H9 (cell line): ENCODE measurements around the gene SDC3. TPM values are rescaled to one million over a fixed set of nuclear protein-coding genes. Genes with fewer than 3 reads are reported as not detected.
A peak's percentile ranks its signal among the peaks of the same experiment; 100 is the strongest.

Source experiments
- DNase-seq: peaks from one replicate; pipeline ENCODE4 v3.0.0-alpha.2; 2017
- H2AFZ ChIP-seq: one replicate; pipeline ENCODE4 v1.6.1; 2013; ENCODE audit warnings: mild to moderate bottlenecking, low read length, control low read depth, moderate library complexity
- H2AK5ac ChIP-seq: 2 replicates; pipeline ENCODE4 v1.6.1; 2013; ENCODE audit warnings: low read length, control low read depth, mixed read lengths; ENCODE audit not compliant: insufficient read length
- H2BK120ac ChIP-seq: one replicate; pipeline ENCODE4 v1.6.1; 2013; ENCODE audit warnings: low read depth, mild to moderate bottlenecking, low read length, control low read depth, inconsistent platforms; ENCODE audit not compliant: poor library complexity, severe bottlenecking
- H2BK12ac ChIP-seq: 2 replicates; pipeline ENCODE4 v1.6.1; 2013; ENCODE audit warnings: low read length, control low read depth, mixed read lengths, low read depth; ENCODE audit not compliant: insufficient read length
- H2BK15ac ChIP-seq: 2 replicates; pipeline ENCODE4 v1.6.1; 2013; ENCODE audit warnings: low read depth, low read length, control low read depth
- H2BK20ac ChIP-seq: one replicate; pipeline ENCODE4 v1.6.1; 2013; ENCODE audit warnings: low read depth, mild to moderate bottlenecking, low read length, control low read depth, inconsistent platforms; ENCODE audit not compliant: poor library complexity, severe bottlenecking
- H2BK5ac ChIP-seq: 2 replicates; pipeline ENCODE4 v1.6.1; 2013; ENCODE audit warnings: low read length, control low read depth, mixed read lengths; ENCODE audit not compliant: insufficient read length
- H3K14ac ChIP-seq: 2 replicates; pipeline ENCODE4 v1.6.1; 2013; ENCODE audit warnings: low read length, control low read depth; ENCODE audit not compliant: insufficient read depth
- H3K18ac ChIP-seq: 2 replicates; pipeline ENCODE4 v1.6.1; 2013; ENCODE audit warnings: low read depth, mild to moderate bottlenecking, mixed read lengths, low read length, control low read depth; ENCODE audit not compliant: insufficient read length
- H3K23ac ChIP-seq: 2 replicates; pipeline ENCODE4 v1.6.1; 2013; ENCODE audit warnings: low read length, control low read depth, mixed read lengths, low read depth; ENCODE audit not compliant: insufficient read length
- H3K23me2 ChIP-seq: 2 replicates; pipeline ENCODE4 v1.6.1; 2013; ENCODE audit warnings: low read depth, mild to moderate bottlenecking, mixed read lengths, low read length, control low read depth; ENCODE audit not compliant: insufficient read length, poor library complexity, severe bottlenecking
- H3K27ac ChIP-seq: 2 replicates; pipeline ENCODE4 v1.5.1; 2013; ENCODE audit warnings: low read length, control low read depth, mixed read lengths, low read depth; ENCODE audit not compliant: insufficient read length
- H3K27me3 ChIP-seq: 2 replicates; pipeline ENCODE4 v1.6.1; 2013; ENCODE audit warnings: low read length, control low read depth, inconsistent platforms; ENCODE audit not compliant: insufficient read depth
- H3K4ac ChIP-seq: 2 replicates; pipeline ENCODE4 v1.6.1; 2013; ENCODE audit warnings: low read depth, mild to moderate bottlenecking, control low read depth, inconsistent platforms, low read length, moderate library complexity
- H3K4me1 ChIP-seq: 2 replicates; pipeline ENCODE4 v1.6.1; 2013; ENCODE audit warnings: low read length, control low read depth, inconsistent platforms; ENCODE audit not compliant: insufficient read depth
- H3K4me2 ChIP-seq: 2 replicates; pipeline ENCODE4 v1.6.1; 2013; ENCODE audit warnings: low read length, control low read depth, mixed read lengths; ENCODE audit not compliant: insufficient read length, insufficient read depth
- H3K56ac ChIP-seq: 2 replicates; pipeline ENCODE4 v1.6.1; 2013; ENCODE audit warnings: low read depth, mild to moderate bottlenecking, mixed read lengths, low read length, control low read depth; ENCODE audit not compliant: insufficient read length
- H3K79me1 ChIP-seq: 2 replicates; pipeline ENCODE4 v1.6.1; 2013; ENCODE audit warnings: low read depth, mild to moderate bottlenecking, moderate library complexity, low read length, control low read depth, inconsistent platforms; ENCODE audit not compliant: insufficient read depth, poor library complexity, severe bottlenecking
- H3K79me2 ChIP-seq: 2 replicates; pipeline ENCODE4 v1.6.1; 2013; ENCODE audit warnings: low read length, control low read depth, inconsistent platforms; ENCODE audit not compliant: insufficient read depth
- H3K9ac ChIP-seq: 2 replicates; pipeline ENCODE4 v1.6.1; 2013; ENCODE audit warnings: low read length, control low read depth, mixed read lengths; ENCODE audit not compliant: insufficient read length; ENCODE audit errors: extremely low read depth
- H3K9me3 ChIP-seq: one replicate; pipeline ENCODE4 v1.6.1; 2013; ENCODE audit warnings: low read depth, low read length, inconsistent platforms; ENCODE audit not compliant: control insufficient read depth
- H3T11ph ChIP-seq: one replicate; pipeline ENCODE4 v1.6.1; 2013; ENCODE audit warnings: mild to moderate bottlenecking, low read length, control low read depth, inconsistent platforms
- H4K20me1 ChIP-seq: one replicate; pipeline ENCODE4 v1.6.1; 2013; ENCODE audit not compliant: control insufficient read depth, insufficient read length, insufficient read depth
- H4K5ac ChIP-seq: 2 replicates; pipeline ENCODE4 v1.6.1; 2013; ENCODE audit warnings: low read depth, mild to moderate bottlenecking, mixed read lengths, low read length, control low read depth; ENCODE audit not compliant: insufficient read length
- H4K8ac ChIP-seq: replicated peaks from 2 replicates; pipeline ENCODE4 v1.6.1; 2013; ENCODE audit warnings: low read length, control low read depth, mixed read lengths, low read depth; ENCODE audit not compliant: insufficient read length
- H4K91ac ChIP-seq: 2 replicates; pipeline ENCODE4 v1.6.1; 2013; ENCODE audit warnings: low read depth, mild to moderate bottlenecking, moderate library complexity, mixed read lengths, low read length, control low read depth; ENCODE audit not compliant: insufficient read length
- H3K27ac Mint-ChIP-seq, 3 experiments: 2 replicates in 2 of 3; 3 replicates in 1 of 3; pipeline ENCODE4 v1.8.0; 2020 to 2021; ENCODE audit warnings: mixed read lengths in 3 of 3, mild to moderate bottlenecking in 1 of 3, moderate library complexity in 1 of 3
- H3K27me3 Mint-ChIP-seq: 2 replicates; pipeline ENCODE4 v1.8.0; 2021; ENCODE audit warnings: low read depth, mild to moderate bottlenecking, moderate library complexity, mixed read lengths
- H3K36me3 Mint-ChIP-seq, 3 experiments: 2 replicates in 2 of 3; 3 replicates in 1 of 3; pipeline ENCODE4 v1.8.0; 2020 to 2021; ENCODE audit warnings: low read depth in 3 of 3, mixed read lengths in 3 of 3; ENCODE audit not compliant: insufficient read depth in 1 of 3
- H3K4me1 Mint-ChIP-seq, 2 experiments: 2 replicates each; pipeline ENCODE4 v1.8.0; 2020; ENCODE audit warnings: mixed read lengths in 2 of 2
- H3K4me3 Mint-ChIP-seq, 2 experiments: 2 replicates in 1 of 2; 3 replicates in 1 of 2; pipeline ENCODE4 v1.8.0; 2020 to 2021; ENCODE audit warnings: mild to moderate bottlenecking in 2 of 2, mixed read lengths in 2 of 2, moderate library complexity in 1 of 2
- H3K9me3 Mint-ChIP-seq, 2 experiments: 2 replicates in 1 of 2; 3 replicates in 1 of 2; pipeline ENCODE4 v1.8.0; 2020; ENCODE audit warnings: mild to moderate bottlenecking in 2 of 2, mixed read lengths in 2 of 2, moderate library complexity in 1 of 2
- CTCF ChIP-seq: fragments of 200-600 bp; sonication (generic); conservative IDR thresholded peaks from 3 replicates; pipeline ENCODE4 v1.8.0; 2021; ENCODE audit warnings: antibody characterized with exemption, mild to moderate bottlenecking
- WGBS: extraction: QIAGEN DNeasy Blood & Tissue Kit; methylation state at CpG from one replicate; pipeline ENCODE4 v1.1.7; 2013; ENCODE audit warnings: missing lambda C conversion rate, low lambda C conversion rate, mixed read lengths; ENCODE audit not compliant: insufficient read length; ENCODE audit errors: extremely low coverage; 5-methylcytosine and 5-hydroxymethylcytosine counted together
- total RNA-seq: library from RNA; stranded (reverse); gene quantifications from 2 replicates; pipeline ENCODE4 v1.2.1, GENCODE V29; 2021

SDC3 gene
- total RNA-seq, 1 experiment from 2014 or later, result 25.9 TPM

GRCh38 chr1:30912913-30913652 lies 4.5 kb upstream of the SDC3 start:
- no peaks in the 10 kb centered on the region for H3K36me3 Mint-ChIP-seq

More at GRCh38 chr1:30912913-30913652, 4.5 kb upstream of the SDC3 start:
- Mint-ChIP-seq H3K27ac (peak overlapping the region in 2 of 3 experiments; percentile 10 to 77; a peak in 2 of 7 replicates), H3K4me3 (no peak overlapping the region), H3K4me1 (peaks cover 18 to 28% of the 10 kb centered on the region in 2 experiments), H3K9me3 (no peaks in the 10 kb centered on the region), H3K27me3 (peaks cover 14% of the 10 kb centered on the region)
- Histone ChIP-seq H3K56ac (no peak overlapping the region), H3K27me3 (no peaks in the 10 kb centered on the region), H2AFZ (no peak overlapping the region), H3K79me1 (no peaks in the 10 kb centered on the region), H3K14ac (no peak overlapping the region), H3K4me1 (peaks cover 5% of the 10 kb centered on the region; the same call in 1 of the 2 replicates), H4K8ac (no peak overlapping the region), H4K5ac (no peak overlapping the region), H2BK5ac (no peak overlapping the region), H3K23me2 (no peaks in the 10 kb centered on the region), H3K18ac (no peak overlapping the region), H2BK12ac (no peak overlapping the region), H3K27ac (no peak overlapping the region), H3K4me2 (no peak overlapping the region), H2BK15ac (no peak overlapping the region), H3K79me2 (no peaks in the 10 kb centered on the region), H3K23ac (no peak overlapping the region), H3K9me3 (no peaks in the 10 kb centered on the region), H2AK5ac (no peak overlapping the region), H4K91ac (no peak overlapping the region), H2BK20ac (no peak overlapping the region), H3T11ph (no peak overlapping the region), H4K20me1 (no peaks in the 10 kb centered on the region), H3K4ac (no peak overlapping the region), H3K9ac (no peak overlapping the region), H2BK120ac (no peak overlapping the region)
- no CpG with 5 or more reads among the region's 10 CpGs for WGBS
- no peak for TF ChIP-seq CTCF
- peak; percentile 22 for DNase-seq
